NCI-H1105 (cell line): ENCODE results near the gene MYO16.
A peak's percentile ranks its signal among the peaks of the same experiment; 100 is the strongest.

ENCODE experiments used
- DNase-seq: peaks from one replicate; lab custom pipeline; 2025; lab: John Stamatoyannopoulos, UW

Gene MYO16

GRCh38 chr13:108933061-108933460, 303.6 kb downstream of the MYO16 start:
- DNase-seq: no peak

GRCh38 chr13:108938155-108938554, 308.7 kb downstream of the MYO16 start:
- DNase-seq: no peak

DNA sequence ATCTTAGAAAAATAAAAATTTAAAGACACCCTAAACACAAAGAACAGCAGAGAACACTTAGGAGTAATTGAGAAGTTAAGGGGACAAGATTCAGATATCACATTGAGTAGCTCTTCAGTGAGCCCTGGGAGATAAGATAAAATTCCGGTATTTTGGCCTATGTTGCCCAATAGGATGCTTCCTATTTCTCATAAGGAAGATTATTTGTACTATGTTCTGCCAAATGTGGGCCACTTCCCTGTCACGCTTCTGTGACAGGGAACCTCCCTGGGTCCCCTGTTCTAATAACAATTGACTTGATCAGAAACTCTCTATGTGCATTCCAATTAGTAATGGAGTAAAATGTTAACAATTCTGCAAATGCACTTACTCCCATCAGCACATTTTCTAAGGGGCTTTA, 310.7 kb downstream of the MYO16 start:
- DNase-seq: no peak

DNA sequence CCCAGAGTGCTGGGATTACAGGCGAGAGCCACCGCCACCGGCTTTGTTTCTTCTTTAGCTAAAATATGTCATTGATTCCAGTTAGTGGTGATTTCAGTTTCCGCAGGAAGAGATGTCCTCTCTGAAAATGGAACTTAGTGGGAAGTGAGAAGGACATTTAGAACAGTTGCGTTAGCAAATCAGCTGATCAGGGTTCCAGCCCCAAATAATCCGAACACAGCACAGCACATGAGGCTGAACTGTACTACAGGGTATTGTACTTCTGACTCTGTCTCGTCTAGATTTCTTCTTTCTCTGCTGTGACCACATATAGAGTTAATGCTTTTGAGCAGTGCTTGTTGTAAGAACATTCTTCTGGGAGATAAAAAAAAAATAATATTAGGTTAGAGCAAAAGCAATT, 314.4 kb downstream of the MYO16 start:
- no peak for DNase-seq

DNA sequence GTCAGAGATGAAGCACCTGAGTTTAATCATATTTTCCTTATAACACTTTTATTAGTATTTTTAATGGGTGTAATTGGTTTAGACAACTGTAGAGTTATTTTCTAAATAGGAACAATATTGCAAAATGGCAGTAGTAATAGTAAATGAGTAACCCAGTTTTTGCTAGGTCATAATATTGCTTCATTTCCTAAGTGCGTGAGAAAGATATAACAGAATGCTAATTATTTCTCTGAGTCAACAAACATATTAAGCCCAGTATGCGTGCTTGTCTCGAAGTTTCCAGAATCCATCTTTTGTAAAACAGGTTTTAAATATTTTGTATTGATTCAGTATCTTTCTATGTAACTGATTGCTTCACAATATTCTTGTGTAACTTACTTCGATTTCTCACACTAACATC, 315.3 kb downstream of the MYO16 start:
- no peak for DNase-seq

DNA sequence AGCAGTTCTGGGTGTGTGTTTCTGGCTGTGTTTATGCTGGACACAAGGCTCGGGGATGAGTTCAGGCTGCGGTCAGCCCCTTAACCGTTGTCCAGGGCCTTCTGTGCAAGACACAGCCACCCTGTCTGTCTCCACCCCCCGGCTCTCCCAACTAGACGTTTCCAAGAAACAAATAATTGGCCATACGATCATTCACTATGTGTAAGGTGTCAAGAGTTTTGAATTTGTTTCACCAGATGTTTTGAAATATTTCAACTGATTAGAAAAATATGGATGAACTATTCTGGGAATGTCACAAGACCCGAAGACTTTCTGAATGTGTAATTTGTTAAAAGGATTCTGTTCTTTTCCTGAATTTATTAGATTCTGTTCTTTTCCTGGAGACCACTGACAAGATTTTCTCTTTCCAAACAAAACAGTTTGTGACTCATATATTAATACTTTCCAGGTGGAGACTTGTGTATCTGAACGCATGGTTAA, 318.2 kb downstream of the MYO16 start:
- DNase-seq: no peak

DNA sequence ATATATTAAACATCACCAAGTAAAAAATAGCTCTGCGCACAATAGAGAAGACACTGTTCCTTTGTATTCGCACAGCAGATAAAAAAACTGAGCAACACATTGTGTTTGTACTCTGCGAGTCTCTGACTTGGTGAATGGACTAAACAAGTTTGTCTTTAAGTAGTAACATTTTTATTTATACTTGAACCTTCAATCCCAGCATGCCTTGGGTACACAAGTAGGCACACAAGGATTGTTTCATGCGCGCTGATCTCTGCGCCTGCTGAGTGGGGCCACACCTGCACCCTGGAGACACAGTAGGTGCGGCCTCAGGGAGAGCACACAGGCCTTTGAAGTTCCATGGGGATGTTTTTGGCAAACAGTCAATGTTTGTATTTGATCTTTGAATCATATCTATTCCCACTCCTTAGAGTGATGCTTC, 318.9 kb downstream of the MYO16 start:
- no peak for DNase-seq

- no peak for DNase-seq
These were observed 321.1 kb downstream of the MYO16 start for GRCh38 chr13:108950333-108951010.

GRCh38 chr13:108955741-108956140, 326.3 kb downstream of the MYO16 start:
- DNase-seq: no peak

DNA sequence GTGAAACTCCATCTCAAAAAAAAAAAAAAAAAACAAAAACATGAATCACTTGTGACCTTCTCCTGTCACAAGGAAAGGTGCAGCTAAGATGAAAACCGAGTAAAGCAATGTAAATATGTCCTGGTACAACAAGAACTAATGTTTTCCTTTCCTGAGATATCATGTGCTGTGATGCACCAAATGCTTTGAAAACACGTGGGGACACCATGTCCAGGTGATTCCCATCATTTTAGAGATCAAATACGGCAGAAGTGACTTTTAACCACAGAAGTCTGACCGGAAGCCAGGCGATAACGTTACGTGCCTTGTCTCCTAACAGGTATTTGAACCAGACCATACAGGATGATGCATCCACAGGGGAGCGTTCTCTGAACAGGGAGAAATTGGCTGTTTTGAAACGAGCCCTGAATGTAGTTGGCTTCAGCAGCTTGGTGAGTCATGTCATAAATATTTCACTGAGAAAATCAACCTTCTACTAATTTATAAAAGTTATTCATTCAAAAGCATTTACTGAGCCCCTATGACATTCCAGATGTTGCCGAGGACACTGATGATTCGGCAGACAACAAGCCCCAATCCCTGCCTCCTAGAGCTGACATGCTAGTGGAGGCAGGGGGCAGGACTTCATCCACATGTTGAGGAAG, 328.1 kb downstream of the MYO16 start:
- no peak for DNase-seq

- DNase-seq: no peak
These were observed 328.6 kb downstream of the MYO16 start for GRCh38 chr13:108958013-108958376.

GRCh38 chr13:108959234-108959633, 329.8 kb downstream of the MYO16 start:
- DNase-seq: no peak

- DNase-seq: no peak
These were observed 330.6 kb downstream of the MYO16 start for GRCh38 chr13:108960006-108960405.

- peak; percentile 60 for DNase-seq
These were observed 332.2 kb downstream of the MYO16 start for GRCh38 chr13:108961542-108962125.

- DNase-seq: peak; percentile 34
These were observed 333.2 kb downstream of the MYO16 start for GRCh38 chr13:108962654-108963053.

GRCh38 chr13:108963276-108963810, 333.9 kb downstream of the MYO16 start:
- DNase-seq: no peak

DNA sequence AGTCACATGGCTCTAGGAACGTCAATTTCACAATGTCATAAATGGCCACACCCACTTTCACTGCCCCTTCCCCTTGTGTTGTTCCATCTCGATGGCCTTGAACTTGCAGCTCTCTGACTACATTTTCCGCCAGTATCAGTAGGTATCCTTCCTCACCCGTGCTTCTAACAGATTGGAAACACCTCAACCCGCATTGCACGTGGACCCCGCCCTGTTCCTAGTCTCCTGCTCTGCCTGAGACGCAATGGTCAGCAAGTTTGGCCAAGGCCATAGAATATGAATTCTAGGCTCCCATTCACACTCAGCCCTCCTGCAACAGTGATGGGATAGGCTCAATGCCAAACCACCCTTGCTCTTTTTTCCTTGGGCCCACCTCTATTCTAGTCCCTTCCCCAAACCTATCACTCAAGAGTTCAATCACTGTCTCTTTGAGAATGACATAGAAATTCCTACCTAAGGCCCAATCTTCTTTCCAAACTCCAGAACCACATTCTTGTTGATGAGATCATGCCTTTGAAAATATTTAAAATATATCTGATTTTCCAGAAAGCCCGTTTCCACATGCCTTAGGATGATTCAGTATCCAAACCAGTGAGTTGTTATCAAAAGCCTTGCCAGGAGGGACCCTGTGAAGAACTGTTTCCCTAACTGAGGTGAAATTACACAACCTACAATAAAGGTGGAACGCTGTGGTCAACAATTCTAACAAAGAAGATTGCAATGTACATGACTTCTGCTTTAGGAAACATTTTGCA, 334.6 kb downstream of the MYO16 start:
- no peak for DNase-seq

GRCh38 chr13:108964606-108965005, 335.2 kb downstream of the MYO16 start:
- DNase-seq: no peak

- no peak for DNase-seq
These were observed 338.0 kb downstream of the MYO16 start for GRCh38 chr13:108967371-108967770.

- DNase-seq: no peak
These were observed 339.2 kb downstream of the MYO16 start for GRCh38 chr13:108968566-108968965.

- no peak for DNase-seq
These were observed 345.3 kb downstream of the MYO16 start for GRCh38 chr13:108974686-108975085.

DNA sequence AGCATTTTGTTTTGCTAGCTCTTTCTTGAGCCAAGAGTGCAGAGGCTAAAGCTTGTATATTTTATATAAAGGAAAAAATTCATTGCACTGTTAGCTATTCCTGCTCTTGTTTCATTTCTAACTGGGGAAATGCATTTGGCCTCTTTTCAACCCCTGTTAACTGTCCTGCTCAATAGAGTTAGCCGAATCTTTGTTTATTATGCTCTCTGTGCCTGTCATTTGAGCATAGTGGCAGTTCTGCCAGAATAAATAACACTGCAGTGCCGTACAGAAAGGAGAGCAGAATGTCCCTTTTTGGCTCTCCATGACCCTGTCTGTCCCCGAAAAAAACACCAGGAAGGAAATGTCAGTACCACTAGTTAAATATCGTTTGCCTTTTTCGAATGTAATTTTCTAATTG, 350.8 kb downstream of the MYO16 start:
- DNase-seq: peak; percentile 55
